GM21423 (cell line): ENCODE measurements around the gene KRTAP5-11.
"Not testable (repeated sequence)": the region's sequence is repeated elsewhere in the genome, so short reads cannot be mapped to it uniquely, and the experiment has no call there.

ENCODE experiments used
- ATAC-seq: cut with Tn5 transposase; IDR thresholded peaks from one replicate; pipeline ENCODE4 v1.9.1; 2021; ENCODE audit warnings: mild to moderate bottlenecking, moderate library complexity; ENCODE audit not compliant: unreplicated experiment

Gene KRTAP5-11

DNA sequence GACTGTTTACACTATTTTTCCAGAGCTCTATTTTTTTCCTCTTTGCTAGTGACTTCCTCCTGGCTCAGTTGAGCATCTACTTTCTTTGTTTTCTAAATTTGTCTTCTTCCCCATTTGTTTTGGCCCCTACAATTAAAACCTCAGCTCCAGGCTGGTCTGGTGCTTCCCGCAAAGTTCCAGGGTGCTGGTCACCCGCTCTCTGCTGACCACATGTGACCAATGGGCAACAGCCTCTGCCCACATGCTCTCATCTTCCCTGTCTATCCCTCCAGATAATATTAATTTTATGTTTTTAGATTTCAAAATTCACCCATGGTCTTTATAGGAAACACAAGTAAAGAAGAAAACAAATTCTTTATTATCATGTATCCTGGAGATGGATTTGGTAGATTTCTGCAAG is 294 bp upstream of the KRTAP5-11 start:
- not testable (repeated sequence) for ATAC-seq

DNA sequence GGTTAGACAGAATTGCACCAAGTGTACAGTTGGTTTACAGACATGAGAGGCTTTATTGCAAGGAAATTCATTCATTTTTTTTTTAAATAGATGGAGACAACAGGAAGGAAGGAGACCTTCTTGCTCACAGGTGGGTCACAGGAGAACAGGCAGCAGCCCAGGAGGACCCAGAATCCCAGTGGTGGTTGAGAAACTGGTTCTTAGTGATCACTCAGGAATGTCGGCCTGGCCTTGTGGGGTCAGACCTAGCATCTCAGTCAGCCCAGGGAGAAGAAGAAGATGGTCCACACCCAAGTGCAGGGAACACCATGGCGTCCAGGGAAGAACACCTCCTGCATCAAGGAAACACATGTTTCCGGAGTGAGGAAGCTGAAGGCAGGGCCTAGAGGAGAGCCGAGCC is 849 bp downstream of the KRTAP5-11 start:
- ATAC-seq, result no peak

DNA sequence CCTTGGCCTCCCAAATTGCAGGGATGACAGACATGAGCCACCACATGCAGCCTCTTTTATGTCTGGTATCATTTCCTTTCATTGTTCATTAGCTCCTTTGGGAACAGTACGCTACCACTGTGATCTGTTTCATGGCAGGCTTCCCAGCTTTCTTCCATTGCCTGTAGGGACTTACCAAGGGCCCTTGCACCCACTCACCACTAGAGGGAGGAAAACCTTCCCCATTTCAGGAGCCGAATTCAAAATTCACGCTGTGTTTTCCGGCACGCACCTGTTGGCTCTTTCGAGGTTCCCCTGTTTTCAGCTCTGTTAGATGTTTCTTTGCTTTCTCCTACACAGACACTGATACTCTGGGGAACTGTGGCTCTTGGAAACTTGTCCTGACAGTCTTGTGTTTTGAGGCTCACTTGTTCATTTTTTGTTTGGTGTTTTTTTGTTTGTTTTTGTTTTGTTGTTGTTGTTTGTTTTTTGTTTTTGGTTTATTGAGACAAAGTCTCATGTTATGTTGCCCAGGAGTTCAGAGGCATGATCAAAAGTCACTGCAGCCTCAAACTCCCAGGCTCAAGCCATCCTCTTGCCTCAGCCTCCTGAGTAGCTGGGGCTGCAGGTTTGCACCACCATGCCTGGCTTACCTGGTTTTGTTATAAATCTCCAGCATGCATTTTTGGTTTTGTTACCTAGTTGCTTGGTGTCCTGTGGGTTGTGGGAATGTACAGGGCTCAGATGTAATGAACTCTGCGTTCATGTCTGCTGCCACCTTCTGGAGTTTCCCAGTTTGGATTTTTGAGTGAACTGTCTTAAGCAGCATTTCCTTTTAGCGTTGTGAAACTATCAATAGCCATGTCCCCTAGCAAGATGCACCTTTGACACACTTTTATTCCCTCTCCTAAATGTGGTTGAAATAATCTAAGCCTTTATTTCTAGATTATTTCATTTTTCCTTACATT is 2.3 kb downstream of the KRTAP5-11 start:
- ATAC-seq, result no peak

DNA sequence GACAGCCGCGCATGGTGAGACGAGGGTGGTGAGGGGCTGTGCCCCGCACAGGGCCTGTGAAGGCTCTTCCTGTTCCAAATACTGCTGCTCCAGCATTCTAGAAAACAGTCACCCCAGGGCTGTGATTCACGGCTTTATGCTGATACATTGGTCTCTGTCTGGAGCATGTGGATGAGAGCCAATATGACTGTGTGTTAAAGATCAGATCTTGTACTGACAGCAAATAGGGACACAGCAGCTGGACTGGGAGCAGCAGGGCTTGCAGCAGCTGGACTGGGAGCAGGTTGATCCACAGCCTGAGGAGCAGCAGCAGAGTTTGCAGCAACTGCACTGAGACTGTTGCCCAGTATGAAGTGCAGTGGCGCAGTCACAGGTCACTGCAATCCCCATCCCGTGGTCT is 3.2 kb downstream of the KRTAP5-11 start:
- not testable (repeated sequence) for ATAC-seq

DNA sequence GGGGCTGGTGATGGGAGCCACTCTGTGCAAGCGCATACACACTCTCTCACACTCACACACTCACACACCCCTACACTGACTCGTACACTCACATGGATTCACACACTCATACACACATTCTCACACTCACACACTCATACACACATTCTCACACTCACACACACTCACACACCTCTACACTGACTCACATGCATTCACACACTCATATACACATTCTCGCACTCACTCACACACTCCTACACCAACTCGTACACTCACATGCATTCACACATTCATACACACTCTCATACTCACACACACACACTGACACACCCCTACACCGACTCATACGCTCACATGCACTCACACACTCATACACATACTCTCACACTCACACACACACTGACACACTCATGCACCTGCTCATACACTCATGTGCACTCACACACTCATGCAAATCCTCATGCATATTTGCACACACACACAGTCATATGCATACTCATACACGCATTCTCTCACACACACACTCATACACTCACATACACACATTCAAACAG is 5.1 kb downstream of the KRTAP5-11 start:
- no peak for ATAC-seq

DNA sequence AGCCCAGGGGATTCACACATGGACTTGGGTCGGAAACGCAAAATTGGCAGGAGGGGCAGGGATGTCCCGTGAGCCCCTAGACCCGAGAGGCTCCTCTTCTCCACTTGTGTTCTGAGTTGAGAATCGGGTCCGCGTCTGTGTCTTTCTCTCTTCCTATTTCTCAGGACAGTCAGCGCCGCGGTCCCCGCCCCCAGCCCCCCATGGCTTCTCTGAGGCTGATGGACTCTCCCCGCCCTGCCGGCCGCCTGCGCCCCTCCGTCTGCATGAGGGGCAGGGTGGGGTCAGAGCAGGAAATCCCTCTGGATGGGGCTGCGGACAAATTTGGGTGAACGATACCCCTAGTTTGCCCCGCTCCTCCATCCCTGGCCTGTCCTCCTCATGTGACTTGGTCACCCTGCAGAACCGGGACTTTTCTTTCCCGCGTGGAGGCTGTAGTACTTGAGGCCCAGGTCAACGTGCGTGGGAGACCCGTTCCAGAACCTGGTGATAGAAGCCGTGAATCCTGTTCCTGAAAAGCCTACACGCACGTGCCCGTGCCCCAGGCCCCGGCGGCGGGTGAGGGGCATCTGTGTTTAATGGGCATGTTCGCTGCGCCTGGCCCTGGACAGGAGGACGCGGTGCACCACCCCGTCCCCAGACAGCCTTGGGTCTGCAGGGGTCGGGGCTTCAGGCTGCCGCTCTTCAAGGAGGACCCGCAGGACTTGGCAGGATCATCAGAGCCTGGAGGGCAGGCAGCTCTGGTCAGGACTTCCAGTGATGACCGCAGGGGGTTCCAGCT is 5.8 kb downstream of the KRTAP5-11 start:
- not testable (repeated sequence) for ATAC-seq

DNA sequence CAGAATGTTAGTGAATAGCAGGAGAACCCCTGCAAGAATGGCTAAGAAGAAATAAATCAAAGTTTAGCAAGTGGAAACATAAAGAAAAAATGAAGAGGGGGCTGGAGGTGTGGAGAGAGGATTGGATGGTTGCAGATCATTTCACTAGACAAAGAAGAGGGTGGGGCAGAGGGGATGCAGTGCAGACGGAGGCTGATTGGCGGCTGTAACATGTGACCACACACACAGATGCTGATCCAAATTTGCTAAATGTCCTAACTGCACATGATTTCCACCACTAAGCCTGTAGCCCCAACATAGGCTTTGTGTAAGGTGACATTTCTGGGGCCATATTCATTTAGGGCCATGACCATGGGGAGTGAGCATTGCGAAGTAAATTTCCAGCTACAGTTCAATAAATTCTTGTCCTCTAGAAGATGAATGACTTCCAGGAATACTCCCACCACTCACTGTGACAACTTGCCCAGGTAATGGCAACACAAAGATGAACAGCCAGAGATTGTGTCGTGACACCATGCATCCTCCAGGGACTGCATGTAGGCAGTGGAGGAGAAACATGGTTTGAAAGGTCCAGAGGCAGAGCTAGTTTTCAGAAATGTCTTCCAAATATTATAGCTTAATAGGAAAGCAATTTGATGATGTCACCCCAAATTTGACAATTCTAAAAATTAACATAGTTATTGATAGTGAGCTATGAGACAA is 6.8 kb downstream of the KRTAP5-11 start:
- no peak for ATAC-seq

DNA sequence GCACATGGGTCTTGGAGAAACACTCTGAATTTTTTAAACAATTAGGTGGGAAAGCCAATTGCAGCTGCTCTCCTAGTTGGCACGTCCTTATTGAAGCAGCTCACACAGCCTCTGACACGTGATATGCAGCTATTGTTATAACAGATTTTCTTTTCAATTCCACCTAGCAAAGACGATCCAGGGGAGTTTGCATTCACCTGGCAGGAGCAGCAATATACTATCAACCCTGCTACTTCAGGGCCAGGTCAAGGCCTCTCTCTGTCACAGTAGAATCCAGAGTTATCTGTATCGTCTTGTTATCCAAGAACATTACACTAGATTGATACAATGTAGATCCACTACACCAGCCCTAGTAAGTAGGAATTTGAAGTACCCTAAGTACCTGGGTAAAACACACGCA is 8.3 kb downstream of the KRTAP5-11 start:
- ATAC-seq, result no peak

DNA sequence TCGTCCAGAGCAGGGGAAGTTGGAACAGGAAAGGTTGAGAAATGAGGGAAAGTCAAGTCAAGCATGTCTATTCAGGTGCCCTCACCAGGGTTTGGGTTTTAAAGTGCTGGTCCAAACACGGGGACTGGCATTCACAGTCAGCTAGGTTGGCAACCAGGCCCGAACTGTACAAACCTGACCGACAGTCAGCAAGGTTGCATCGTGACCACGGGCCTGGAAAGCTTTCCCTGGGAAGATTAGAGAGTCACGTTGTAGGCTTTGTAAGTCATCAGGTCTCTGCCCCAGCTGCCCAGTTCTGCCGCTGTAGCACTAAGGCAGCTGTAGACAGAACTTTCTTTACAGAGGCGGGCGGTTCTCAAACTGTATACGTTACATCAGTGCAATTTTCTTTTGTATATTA is 9.9 kb downstream of the KRTAP5-11 start:
- ATAC-seq, result no peak

DNA sequence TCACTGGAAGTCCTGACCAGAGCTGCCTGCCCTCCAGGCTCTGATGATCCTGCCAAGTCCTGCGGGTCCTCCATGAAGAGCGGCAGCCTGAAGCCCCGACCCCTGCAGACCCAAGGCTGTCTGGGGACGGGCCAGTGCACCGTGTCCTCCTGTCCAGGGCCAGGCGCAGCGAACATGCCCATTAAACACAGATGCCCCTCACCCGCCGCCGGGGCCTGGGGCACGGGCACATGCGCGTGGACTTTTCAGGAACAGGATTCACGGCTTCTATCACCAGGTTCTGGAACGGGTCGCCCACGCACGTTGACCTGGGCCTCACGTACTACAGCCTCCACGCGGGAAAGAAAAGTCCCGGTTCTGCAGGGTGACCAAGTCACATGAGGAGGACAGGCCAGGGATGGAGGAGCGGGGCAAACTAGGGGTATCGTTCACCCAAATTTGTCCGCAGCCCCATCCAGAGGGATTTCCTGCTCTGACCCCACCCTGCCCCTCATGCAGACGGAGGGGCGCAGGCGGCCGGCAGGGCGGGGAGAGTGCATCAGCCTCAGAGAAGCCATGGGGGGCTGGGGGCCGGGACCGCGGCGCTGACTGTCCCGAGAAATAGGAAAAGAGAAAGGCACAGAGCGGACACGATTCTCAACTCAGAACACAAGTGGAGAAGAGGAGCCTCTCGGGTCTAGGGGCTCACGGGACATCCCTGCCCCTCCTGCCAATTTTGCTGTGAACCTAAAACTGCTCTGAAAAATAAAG is 11.4 kb downstream of the KRTAP5-11 start:
- not testable (repeated sequence) for ATAC-seq

DNA sequence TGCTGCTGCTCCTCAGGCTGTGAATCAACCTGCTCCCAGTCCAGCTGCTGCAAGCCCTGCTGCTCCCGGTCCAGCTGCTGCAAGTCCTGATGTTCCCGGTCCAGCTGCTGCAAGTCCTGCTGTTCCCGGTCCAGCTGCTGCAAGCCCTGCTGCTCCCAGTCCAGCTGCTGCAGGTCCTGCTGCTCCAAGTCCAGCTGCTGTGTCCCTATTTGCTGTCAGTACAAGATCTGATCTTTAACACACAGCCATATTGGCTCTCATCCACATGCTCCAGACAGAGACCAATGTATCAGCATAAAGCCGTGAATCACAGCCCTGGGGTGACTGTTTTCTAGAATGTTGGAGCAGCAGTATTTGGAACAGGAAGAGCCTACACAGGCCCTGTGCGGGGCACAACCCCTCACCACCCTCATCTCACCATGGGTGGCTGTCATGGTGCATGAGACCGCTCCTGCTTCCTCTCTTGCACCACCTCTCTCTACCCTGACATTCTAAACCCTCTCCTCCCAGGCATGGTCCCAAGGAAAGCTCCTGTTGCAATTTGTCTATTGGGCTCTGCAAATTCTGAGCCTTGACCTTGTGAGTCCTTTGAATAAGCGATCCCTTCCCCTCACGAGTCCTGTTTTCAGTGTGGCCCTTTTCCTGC is 13.8 kb downstream of the KRTAP5-11 start:
- ATAC-seq, result no peak

DNA sequence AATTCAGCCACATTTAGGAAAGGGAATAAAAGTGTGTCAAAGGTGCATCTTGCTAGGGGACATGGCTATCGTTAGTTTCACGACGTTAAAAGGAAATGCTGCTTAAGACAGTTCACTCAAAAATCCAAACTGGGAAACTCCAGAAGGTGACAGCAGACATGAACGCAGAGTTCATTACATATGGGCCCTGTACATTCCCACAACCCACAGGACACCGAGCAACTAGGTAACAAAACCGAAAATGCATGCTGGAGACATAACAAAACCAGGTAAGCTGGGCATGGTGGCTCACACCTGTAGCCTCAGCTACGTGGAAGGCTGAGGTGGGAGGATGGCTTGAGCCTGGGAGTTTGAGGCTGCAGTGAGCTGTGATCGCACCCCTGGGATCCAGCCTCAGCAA is 15.0 kb downstream of the KRTAP5-11 start:
- not testable (repeated sequence) for ATAC-seq

DNA sequence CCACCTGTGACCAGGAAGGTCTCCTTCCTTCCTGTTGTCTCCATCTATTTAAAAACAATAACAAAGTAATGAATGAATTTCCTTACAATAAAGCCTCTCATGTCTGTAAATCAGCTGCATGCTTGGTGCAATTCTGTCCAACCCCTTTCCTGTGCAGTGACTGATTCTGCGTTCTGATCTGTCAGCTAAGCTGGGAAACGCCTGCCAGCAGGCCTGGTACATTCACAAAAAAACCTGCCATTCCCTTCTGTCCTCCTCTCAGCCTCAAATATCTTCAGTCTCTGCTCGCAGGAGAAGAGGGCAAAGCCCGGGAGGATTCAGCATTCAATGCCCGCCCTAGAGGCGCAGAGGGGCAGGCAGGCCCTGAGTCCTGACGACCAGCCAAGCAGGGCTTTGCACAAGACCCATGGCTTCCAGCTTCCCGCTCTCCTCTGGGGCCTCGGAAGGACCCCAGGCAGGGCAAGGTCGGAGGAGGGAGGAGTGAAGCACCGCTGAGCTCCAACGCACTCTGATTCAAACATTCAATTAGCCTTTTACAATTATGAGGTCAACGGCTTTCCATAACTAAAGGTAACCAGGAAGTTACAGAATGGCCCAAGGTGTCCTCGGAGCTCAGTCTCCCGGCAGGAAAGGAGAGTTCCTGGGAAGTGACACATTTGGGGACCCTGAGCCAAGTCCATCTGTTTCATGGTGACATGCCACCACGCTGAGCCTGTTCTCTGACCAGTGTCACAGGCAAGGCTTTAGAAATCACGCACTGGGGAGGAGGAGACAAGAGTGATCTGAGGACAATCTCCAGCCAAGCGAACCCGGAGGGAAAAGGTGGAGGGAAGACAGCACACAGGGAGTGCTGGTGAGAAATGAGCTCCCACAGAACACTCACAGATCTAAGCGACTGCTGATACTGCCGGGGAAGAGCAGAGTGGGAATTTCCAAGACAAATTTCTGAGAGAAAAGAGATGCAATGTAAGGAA is 15.8 kb downstream of the KRTAP5-11 start:
- ATAC-seq, result not testable (repeated sequence)

DNA sequence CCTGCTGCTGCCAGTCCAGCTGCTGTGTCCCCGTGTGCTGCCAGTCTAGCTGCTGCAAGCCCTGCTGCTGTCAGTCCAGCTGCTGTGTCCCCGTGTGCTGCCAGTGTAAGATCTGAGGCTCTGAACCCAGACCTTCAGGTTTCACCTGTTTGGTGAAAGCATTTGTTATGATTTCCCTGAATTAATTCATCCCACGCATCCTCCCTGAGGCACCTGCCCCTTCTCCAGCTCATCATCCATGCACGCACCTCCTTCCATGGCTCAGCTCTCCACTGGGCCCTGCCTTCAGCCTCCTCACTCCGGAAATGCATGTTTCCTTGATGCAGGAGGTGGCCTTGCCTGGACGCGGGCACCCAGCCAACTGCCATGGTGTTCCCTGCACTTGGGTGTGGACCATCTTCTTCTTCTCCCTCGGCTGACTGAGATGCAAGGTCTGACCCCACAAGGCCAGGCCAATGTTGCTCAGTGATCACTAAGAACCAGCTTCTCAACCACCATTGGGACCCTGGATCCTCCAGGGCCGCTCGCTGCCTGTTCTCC is 16.5 kb downstream of the KRTAP5-11 start:
- no peak for ATAC-seq

DNA sequence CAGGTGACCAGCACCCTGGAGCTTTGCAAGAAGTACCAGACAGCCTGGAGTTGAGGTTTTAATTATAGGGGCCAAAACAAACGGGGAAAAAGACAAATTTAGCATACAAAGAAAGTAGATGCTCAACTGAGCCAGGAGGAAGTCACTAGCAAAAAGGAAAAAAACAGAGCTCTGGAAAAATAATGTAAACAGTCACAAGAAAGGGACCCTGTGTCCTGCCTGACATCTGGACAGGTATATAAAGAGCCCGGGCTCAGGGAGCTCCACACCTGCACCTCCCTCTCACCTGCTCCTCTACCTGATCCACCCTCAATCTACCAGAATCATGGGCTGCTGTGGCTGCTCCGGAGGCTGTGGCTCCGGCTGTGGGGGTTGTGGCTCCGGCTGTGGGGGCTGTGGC is 17.4 kb downstream of the KRTAP5-11 start, which contains the start of gene KRTAP5-10:
KRTAP5-10 (plus strand) TSS at position 301 of the 400 bp plus-strand sequence; CDS start at position 326, 25 bp downstream.
- no peak for ATAC-seq

DNA sequence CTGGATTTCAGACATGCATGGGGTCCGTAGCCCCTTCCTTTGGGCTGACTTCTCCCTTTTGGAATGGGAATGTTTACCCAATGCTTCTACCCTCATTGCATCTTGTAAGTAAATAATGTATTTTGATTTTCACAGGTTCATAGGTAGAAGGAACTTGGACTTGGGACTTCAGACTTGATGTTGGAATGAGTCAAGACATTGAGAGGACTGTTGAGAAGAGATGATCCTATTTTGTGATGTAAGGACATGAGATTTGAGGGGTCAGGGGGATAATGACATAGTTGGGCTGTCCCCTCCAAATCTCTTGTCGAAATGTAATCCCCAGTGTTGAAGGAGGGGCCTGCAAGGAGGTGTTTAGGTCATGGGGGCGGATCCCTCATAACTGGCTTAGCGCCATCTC is 18.2 kb downstream of the KRTAP5-11 start:
- ATAC-seq, result no peak

DNA sequence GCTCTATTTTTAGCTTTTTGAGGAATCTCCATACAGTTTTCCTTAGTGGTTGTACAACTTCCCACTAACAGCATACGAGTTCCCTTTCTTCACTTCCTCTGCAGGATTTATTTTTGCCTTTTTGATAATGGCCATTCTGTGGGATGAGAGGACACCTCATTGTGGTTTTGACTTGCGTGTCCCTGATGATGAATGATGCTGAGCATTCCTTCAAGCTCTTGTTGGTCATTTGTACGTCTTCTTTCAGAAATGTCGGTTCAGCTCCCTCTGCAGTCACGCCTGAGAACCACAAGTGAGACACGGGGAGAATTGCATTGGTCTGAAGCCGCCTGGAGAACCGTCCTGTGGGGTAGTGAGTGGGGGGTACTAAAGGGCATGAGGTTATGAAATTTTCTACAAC is 19.3 kb downstream of the KRTAP5-11 start:
- ATAC-seq, result no peak

DNA sequence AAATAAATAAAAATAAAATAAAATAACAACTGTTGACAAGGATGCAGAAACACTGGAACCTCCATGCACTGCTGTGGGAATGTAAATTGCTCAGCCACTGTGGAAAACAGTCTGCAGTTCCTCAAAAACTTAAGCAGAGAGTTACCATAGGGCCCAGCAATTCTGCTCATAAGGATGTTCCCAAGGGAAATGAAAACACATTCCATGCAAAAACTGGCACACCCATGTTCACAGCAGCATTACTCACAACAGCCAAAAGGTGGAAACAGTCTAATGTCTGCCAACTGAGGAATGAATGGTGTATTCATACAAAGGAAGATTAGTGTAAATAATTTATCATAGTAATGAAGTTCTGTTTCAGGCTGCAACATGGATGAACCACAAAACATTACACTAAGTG is 20.6 kb downstream of the KRTAP5-11 start:
- ATAC-seq, result no peak
